HL-60 (cell line): ENCODE data around the gene NPR1.

Source experiments
- POLR2AphosphoS5 ChIP-seq: IDR thresholded peaks from 2 replicates; pipeline ENCODE4 v1.6.1; 2012; ENCODE audit warnings: low read depth
- SPI1 ChIP-seq: IDR thresholded peaks from 2 replicates; pipeline ENCODE4 v1.6.1; 2012; ENCODE audit warnings: low read depth, mild to moderate bottlenecking, borderline replicate concordance
- TF ChIP-seq, protein P1 (sequence below): IDR thresholded peaks from 2 replicates; pipeline ENCODE4 v1.6.1; 2012; ENCODE audit warnings: low read depth; ENCODE audit not compliant: insufficient replicate concordance
- TF ChIP-seq, protein P2 (sequence below): IDR thresholded peaks from one replicate; pipeline ENCODE4 v1.5.1; 2011; ENCODE audit warnings: low read length, control low read depth, inconsistent platforms; ENCODE audit not compliant: insufficient read depth

DNA sequence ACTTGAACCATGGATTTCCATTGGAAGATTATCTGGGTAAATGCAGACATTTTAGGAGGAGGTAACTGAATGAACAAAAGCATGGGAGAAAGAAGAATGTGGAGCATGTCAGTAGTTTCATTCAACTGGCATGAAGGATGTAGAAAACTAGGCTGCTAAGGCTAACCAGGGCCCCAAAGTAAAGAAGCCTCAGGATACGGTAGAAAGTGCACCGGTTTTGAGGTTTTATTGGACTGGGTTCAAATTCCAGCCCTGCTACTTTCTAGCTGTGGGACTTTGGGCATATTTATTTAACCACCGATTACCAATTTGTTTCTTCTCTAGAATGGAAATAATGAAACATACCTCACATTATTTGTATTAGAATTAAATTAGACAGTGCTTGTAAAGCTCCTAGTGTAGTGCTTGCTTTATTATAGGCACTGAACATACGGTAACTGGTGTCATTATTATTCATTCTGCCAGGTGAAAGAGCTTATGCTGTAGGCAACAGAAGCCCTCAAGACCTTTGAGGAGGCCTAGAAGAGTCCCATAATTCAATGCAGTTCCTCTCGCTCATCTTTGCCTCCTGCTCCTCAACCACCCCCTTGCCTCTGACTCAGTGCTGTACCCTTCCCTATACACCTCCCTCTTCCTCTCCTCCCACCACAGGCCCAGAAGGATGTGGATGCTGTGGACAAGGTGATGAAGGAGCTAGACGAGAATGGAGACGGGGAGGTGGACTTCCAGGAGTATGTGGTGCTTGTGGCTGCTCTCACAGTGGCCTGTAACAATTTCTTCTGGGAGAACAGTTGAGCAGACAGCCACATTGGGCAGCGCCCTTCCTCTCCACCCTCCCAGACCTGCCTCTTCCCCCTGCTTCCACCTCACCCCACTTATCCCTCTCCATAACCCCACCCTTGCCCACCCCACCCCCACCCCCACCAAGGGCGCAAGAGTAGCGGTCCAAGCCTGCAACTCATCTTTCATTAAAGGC, 47.2 kb upstream of the NPR1 start:
- TF ChIP-seq, protein P1, sequence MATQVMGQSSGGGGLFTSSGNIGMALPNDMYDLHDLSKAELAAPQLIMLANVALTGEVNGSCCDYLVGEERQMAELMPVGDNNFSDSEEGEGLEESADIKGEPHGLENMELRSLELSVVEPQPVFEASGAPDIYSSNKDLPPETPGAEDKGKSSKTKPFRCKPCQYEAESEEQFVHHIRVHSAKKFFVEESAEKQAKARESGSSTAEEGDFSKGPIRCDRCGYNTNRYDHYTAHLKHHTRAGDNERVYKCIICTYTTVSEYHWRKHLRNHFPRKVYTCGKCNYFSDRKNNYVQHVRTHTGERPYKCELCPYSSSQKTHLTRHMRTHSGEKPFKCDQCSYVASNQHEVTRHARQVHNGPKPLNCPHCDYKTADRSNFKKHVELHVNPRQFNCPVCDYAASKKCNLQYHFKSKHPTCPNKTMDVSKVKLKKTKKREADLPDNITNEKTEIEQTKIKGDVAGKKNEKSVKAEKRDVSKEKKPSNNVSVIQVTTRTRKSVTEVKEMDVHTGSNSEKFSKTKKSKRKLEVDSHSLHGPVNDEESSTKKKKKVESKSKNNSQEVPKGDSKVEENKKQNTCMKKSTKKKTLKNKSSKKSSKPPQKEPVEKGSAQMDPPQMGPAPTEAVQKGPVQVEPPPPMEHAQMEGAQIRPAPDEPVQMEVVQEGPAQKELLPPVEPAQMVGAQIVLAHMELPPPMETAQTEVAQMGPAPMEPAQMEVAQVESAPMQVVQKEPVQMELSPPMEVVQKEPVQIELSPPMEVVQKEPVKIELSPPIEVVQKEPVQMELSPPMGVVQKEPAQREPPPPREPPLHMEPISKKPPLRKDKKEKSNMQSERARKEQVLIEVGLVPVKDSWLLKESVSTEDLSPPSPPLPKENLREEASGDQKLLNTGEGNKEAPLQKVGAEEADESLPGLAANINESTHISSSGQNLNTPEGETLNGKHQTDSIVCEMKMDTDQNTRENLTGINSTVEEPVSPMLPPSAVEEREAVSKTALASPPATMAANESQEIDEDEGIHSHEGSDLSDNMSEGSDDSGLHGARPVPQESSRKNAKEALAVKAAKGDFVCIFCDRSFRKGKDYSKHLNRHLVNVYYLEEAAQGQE: no peak
- TF ChIP-seq, protein P2, sequence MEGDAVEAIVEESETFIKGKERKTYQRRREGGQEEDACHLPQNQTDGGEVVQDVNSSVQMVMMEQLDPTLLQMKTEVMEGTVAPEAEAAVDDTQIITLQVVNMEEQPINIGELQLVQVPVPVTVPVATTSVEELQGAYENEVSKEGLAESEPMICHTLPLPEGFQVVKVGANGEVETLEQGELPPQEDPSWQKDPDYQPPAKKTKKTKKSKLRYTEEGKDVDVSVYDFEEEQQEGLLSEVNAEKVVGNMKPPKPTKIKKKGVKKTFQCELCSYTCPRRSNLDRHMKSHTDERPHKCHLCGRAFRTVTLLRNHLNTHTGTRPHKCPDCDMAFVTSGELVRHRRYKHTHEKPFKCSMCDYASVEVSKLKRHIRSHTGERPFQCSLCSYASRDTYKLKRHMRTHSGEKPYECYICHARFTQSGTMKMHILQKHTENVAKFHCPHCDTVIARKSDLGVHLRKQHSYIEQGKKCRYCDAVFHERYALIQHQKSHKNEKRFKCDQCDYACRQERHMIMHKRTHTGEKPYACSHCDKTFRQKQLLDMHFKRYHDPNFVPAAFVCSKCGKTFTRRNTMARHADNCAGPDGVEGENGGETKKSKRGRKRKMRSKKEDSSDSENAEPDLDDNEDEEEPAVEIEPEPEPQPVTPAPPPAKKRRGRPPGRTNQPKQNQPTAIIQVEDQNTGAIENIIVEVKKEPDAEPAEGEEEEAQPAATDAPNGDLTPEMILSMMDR: no peak
- TF ChIP-seq POLR2AphosphoS5 (no peak), SPI1 (no peak)
